NCI-H1417 (cell line): Measurements from ENCODE around the gene ALDOB.
"Not testable (repeated sequence)": the region's sequence is repeated elsewhere in the genome, so short reads cannot be mapped to it uniquely, and the experiment has no call there.

Experiments
- DNase-seq, 3 experiments: peaks; one replicate each; lab custom pipeline; 2025; lab: John Stamatoyannopoulos, UW

ALDOB gene

GRCh38 chr9:101384873-101385536 is 50.6 kb downstream of the ALDOB start, which contains the start of gene BAAT:
Gene BAAT, minus strand, starts transcription at chr9:101385006. Its CDS starts 13,602 bp downstream, at chr9:101371404.
- not testable (repeated sequence) for DNase-seq

GRCh38 chr9:101383361-101383760 is 52.2 kb downstream of the ALDOB start:
- DNase-seq: no peak

GRCh38 chr9:101381833-101382342 is 53.7 kb downstream of the ALDOB start:
- DNase-seq: no peak

- no peak for DNase-seq
Observed at GRCh38 chr9:101381118-101381517, 54.5 kb downstream of the ALDOB start.

GRCh38 chr9:101380295-101380694 is 55.3 kb downstream of the ALDOB start:
- no peak for DNase-seq

GRCh38 chr9:101376111-101376848 is 59.3 kb downstream of the ALDOB start:
- DNase-seq: no peak

- no peak for DNase-seq
Observed at GRCh38 chr9:101375546-101375945, 60.0 kb downstream of the ALDOB start.

GRCh38 chr9:101372327-101373118 is 63.1 kb downstream of the ALDOB start:
- no peak for DNase-seq

GRCh38 chr9:101371813-101372212 is 63.8 kb downstream of the ALDOB start:
- DNase-seq: no peak
